Breast epithelium (tissue), 3 donors: ENCODE data around the gene FRMD6.

ENCODE experiments used
- CTCF ChIP-seq, 3 donors: fragments of 450-650 bp; IDR thresholded peaks; one replicate each; pipeline ENCODE4 v1.5.1; 2016 to 2017; ENCODE audit warnings: antibody characterized with exemption in 3 of 3, mild to moderate bottlenecking in 3 of 3, moderate library complexity in 3 of 3
- POLR2A ChIP-seq: fragments of 450-650 bp; IDR thresholded peaks from one replicate; pipeline ENCODE4 v1.6.1; 2016; ENCODE audit warnings: antibody characterized with exemption, mild to moderate bottlenecking, moderate library complexity
- POLR2AphosphoS5 ChIP-seq, 3 donors: sonication (generic); formaldehyde crosslinking; IDR thresholded peaks; one replicate each; pipeline ENCODE4 v1.6.1; 2017; ENCODE audit warnings: antibody characterized with exemption in 3 of 3

DNA sequence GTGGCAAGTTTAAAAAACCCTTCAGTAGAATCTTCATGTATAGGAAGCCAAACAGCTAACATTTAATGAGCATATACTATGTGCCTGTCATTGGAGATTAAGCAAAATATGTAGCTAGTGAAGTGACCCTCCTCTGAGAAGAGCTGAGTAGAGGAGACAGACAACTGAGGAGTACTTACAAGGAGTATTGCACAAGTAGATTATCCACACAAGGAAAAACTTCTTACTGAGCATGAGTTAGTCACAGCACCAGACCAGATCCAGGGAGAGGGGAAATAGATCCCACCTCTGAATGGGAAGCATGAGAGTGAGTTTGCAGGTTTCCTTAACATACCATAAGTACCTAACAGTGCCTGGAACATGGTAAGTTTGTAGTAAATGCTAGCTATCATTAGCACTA lies 33.0 kb downstream of the FRMD6 start:
- TF ChIP-seq CTCF (IDR thresholded peaks at IDR 0.05) (no peak), POLR2A (no peak), POLR2AphosphoS5 (IDR thresholded peaks at IDR 0.05) (no peak)
